ENCODE data around the gene TPM2. TPM values are rescaled to one million over a fixed set of nuclear protein-coding genes. Genes with fewer than 3 reads are reported as not detected.

TPM2 gene
- total RNA-seq, 1 donor = 911 TPM

DNA sequence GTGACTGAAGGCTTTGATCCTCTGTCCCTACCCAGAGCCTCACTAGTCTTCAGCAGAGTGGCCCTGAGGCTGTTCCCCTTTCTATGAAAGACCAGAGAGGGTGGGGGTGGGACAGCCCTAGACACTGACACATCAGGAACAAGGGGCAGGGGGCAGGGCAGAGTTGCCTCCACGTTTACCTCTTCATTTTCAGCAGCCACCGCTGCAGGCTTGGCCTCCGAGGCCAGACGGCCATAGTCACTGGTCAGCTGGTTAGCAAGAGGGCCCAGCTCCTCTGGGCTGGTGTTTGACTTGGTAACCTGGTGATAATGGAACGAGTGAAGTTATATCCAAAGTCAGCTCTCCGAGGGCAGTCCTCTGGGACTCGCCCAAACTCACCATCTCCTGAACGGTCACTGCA, 15.6 kb upstream of the TPM2 start:
- H3K27me3 ChIP-seq (ENCODE audit: insufficient read depth, low read length) = no peaks in the 10 kb centered on the region
- H3K9me3 ChIP-seq (ENCODE audit: low read depth, low read length) = no peaks in the 10 kb centered on the region
- TF ChIP-seq, protein P1, sequence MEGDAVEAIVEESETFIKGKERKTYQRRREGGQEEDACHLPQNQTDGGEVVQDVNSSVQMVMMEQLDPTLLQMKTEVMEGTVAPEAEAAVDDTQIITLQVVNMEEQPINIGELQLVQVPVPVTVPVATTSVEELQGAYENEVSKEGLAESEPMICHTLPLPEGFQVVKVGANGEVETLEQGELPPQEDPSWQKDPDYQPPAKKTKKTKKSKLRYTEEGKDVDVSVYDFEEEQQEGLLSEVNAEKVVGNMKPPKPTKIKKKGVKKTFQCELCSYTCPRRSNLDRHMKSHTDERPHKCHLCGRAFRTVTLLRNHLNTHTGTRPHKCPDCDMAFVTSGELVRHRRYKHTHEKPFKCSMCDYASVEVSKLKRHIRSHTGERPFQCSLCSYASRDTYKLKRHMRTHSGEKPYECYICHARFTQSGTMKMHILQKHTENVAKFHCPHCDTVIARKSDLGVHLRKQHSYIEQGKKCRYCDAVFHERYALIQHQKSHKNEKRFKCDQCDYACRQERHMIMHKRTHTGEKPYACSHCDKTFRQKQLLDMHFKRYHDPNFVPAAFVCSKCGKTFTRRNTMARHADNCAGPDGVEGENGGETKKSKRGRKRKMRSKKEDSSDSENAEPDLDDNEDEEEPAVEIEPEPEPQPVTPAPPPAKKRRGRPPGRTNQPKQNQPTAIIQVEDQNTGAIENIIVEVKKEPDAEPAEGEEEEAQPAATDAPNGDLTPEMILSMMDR (IDR thresholded peaks at IDR 0.05; ENCODE audit: extremely low read depth, low read depth, low read length) = no peak
- H3K4me1 ChIP-seq (ENCODE audit: insufficient read depth, low read length) = no peaks in the 10 kb centered on the region
- peaks cover 33% of the 10 kb centered on the region for H3K79me2 ChIP-seq (ENCODE audit: insufficient read depth, low read length)
- no peak overlapping the region for H3K4me3 ChIP-seq (ENCODE audit: insufficient read depth, low read length)
- peaks cover 27% of the 10 kb centered on the region for H4K20me1 ChIP-seq (ENCODE audit: insufficient read depth, low read length)
- no peak overlapping the region for H2AFZ ChIP-seq (ENCODE audit: low read length)
- DNase-seq (ENCODE audit: insufficient read length, low spot score, missing footprints) = peak; percentile 74
- H3K36me3 ChIP-seq (ENCODE audit: insufficient read depth, low read length) = peaks cover 97% of the 10 kb centered on the region
- no peak overlapping the region for H3K4me2 ChIP-seq (ENCODE audit: insufficient read depth, low read length)
- no peak overlapping the region for H3K27ac ChIP-seq (ENCODE audit: low read depth, low read length)

DNA sequence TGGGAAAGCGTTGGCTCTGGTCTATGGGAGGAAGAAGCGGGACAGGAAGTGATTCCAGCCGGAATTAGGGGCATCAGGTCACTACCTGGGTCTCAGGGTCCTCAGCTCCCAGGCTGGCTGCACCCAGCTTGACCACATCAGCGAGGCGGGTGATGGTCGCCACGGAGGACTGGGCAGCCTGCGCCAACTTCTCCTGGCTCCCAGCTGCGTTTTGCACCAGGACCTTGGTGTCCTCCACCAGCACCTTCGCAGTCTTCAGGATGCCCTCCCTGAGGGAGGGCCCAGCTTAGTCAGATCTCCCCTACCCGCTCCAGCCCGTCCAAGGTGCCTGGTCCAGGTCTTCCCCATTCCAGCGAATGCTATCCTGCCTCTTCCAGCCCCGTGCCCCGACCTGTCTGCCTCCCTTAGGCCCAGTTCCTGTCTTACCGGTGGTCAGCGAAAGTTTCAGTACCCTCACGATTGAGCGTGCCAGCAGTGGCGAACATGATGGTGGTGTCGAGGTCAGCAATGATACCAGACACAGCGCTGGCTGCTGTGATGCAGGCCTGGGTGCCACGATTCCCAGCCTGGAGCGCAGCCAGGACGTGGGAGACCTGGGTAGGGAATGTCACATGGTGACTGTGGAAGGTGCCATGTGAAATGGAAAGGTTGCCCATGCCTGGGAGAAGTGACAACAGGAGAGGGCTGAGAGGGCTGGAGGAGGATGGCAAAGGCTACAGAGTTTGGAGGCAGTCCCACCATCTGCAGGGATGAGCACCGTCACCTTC, 14.4 kb upstream of the TPM2 start:
- Histone ChIP-seq H3K4me3 (ENCODE audit: insufficient read depth, low read length) (no peak overlapping the region), H3K27me3 (ENCODE audit: insufficient read depth, low read length) (no peaks in the 10 kb centered on the region), H3K36me3 (ENCODE audit: insufficient read depth, low read length) (peaks cover 99% of the 10 kb centered on the region), H3K4me2 (ENCODE audit: insufficient read depth, low read length) (no peak overlapping the region), H3K9me3 (ENCODE audit: low read depth, low read length) (no peaks in the 10 kb centered on the region), H3K4me1 (ENCODE audit: insufficient read depth, low read length) (no peaks in the 10 kb centered on the region), H3K27ac (ENCODE audit: low read depth, low read length) (no peak overlapping the region), H3K79me2 (ENCODE audit: insufficient read depth, low read length) (peaks cover 38% of the 10 kb centered on the region), H2AFZ (ENCODE audit: low read length) (no peak overlapping the region), H4K20me1 (ENCODE audit: insufficient read depth, low read length) (peaks cover 38% of the 10 kb centered on the region)
- DNase-seq (ENCODE audit: insufficient read length, low spot score, missing footprints) = peak; percentile 42
- TF ChIP-seq, protein P1 (IDR thresholded peaks at IDR 0.05; ENCODE audit: extremely low read depth, low read depth, low read length) = no peak

DNA sequence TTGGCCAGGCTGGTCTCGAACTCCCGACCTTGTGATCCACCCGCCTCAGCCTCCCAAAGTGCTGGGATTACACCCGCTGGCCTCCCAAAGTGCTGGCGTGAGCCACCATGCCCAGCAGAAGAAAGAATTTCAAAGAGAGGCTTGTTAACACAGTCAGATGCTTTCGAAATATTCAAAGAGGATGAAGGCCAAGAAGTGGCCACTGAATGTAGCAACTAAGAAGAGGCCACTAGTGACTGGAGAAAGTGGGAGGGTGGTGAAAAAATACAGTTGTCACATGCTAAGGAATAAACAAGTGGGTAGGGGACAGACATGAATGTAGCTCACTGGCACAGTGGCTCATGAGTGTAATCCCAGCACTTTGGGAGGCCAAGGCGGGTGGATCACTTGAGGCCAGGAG, 13.0 kb upstream of the TPM2 start:
- TF ChIP-seq, protein P1 (IDR thresholded peaks at IDR 0.05; ENCODE audit: extremely low read depth, low read depth, low read length) = no peak
- Histone ChIP-seq H3K4me1 (ENCODE audit: insufficient read depth, low read length) (no peaks in the 10 kb centered on the region), H3K79me2 (ENCODE audit: insufficient read depth, low read length) (peaks cover 35% of the 10 kb centered on the region), H4K20me1 (ENCODE audit: insufficient read depth, low read length) (peaks cover 44% of the 10 kb centered on the region), H3K36me3 (ENCODE audit: insufficient read depth, low read length) (peaks cover 99% of the 10 kb centered on the region), H3K9me3 (ENCODE audit: low read depth, low read length) (no peaks in the 10 kb centered on the region), H3K4me2 (ENCODE audit: insufficient read depth, low read length) (no peak overlapping the region), H2AFZ (ENCODE audit: low read length) (no peak overlapping the region), H3K4me3 (ENCODE audit: insufficient read depth, low read length) (no peak overlapping the region), H3K27ac (ENCODE audit: low read depth, low read length) (no peak overlapping the region), H3K27me3 (ENCODE audit: insufficient read depth, low read length) (no peaks in the 10 kb centered on the region)
- no peak for DNase-seq (ENCODE audit: insufficient read length, low spot score, missing footprints)

DNA sequence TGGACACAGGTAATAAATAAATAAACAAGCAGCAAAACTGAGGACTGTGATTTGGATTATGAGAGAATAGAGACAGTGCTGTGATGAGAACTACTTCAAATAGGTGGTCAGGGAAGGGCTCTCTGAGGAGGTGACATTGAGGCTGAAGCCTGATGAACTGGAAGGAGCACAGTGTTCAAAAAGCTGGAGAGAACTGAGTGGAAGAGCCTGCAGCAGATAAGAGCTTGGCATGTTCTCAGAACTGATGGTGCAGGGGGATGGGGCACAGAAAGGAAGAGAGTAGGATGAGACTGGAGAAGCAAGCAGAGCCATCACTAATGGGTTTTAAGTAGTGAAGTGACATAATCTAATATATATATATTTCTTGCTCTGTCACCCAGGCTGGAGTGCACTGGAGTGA, 11.2 kb upstream of the TPM2 start:
- Histone ChIP-seq H3K27ac (ENCODE audit: low read depth, low read length) (no peak overlapping the region), H4K20me1 (ENCODE audit: insufficient read depth, low read length) (peaks cover 53% of the 10 kb centered on the region), H3K4me2 (ENCODE audit: insufficient read depth, low read length) (no peak overlapping the region), H3K79me2 (ENCODE audit: insufficient read depth, low read length) (peaks cover 22% of the 10 kb centered on the region), H3K36me3 (ENCODE audit: insufficient read depth, low read length) (peaks cover 99% of the 10 kb centered on the region), H3K9me3 (ENCODE audit: low read depth, low read length) (no peaks in the 10 kb centered on the region), H3K27me3 (ENCODE audit: insufficient read depth, low read length) (no peaks in the 10 kb centered on the region), H2AFZ (ENCODE audit: low read length) (no peak overlapping the region), H3K4me3 (ENCODE audit: insufficient read depth, low read length) (no peak overlapping the region), H3K4me1 (ENCODE audit: insufficient read depth, low read length) (peaks cover 4% of the 10 kb centered on the region)
- TF ChIP-seq, protein P1 (IDR thresholded peaks at IDR 0.05; ENCODE audit: extremely low read depth, low read depth, low read length) = no peak
- DNase-seq (ENCODE audit: insufficient read length, low spot score, missing footprints) = no peak
